ENCODE results near the gene RNU4-1.

The RNU4-1 gene

DNA sequence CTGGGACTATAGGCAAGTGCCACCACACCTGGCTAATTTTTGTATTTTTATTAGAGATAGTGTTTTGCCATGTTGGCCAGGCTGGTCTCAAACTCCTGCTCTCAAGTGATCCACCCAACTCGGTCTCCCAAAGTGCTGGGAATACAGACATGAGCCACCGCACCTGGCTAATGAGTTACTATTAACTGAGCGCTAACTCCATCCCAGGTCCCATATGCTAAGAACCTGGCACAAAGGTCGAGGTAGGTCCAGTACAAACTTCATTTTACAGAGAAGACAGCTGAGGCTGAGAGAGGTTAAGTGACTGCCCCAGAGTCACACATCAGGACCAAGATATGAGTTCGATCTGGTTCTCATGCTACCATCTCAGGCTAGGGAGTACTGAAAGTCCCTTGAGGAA lies 39.0 kb upstream of the RNU4-1 start:
- no peak overlapping the region for H3K4me3 ChIP-seq (ENCODE audit: low read length)
- H3K27me3 ChIP-seq (replicated peaks; ENCODE audit: insufficient read depth, low read length), result no peaks in the 10 kb centered on the region
- no peaks in the 10 kb centered on the region for H3K36me3 ChIP-seq (replicated peaks; ENCODE audit: insufficient read depth, low read length)
- H3K4me2 ChIP-seq (ENCODE audit: low read depth, low read length), result no peak overlapping the region
- H3F3A ChIP-seq (ENCODE audit: insufficient read depth, low read length), result no peaks in the 10 kb centered on the region
- no peaks in the 10 kb centered on the region for H3K4me1 ChIP-seq (ENCODE audit: low read length)
- H2AFZ ChIP-seq (ENCODE audit: low read length), result no peak overlapping the region
- no peaks in the 10 kb centered on the region for H4K20me1 ChIP-seq (ENCODE audit: insufficient read depth, low read length)
- DNase-seq, result no peak
- H3K9me2 ChIP-seq (replicated peaks; ENCODE audit: insufficient read depth, low read length), result no peaks in the 10 kb centered on the region
- H3K9me3 ChIP-seq (replicated peaks; ENCODE audit: insufficient read depth, low read length), result no peaks in the 10 kb centered on the region
- H3K79me2 ChIP-seq (ENCODE audit: low read length), result no peaks in the 10 kb centered on the region
- TF ChIP-seq EZH2 (optimal IDR thresholded peaks at IDR 0.05; ENCODE audit: low read depth, low read length) (no peak), EZH2phosphoT487 (IDR thresholded peaks at IDR 0.05; ENCODE audit: low read length) (no peak)
- TF ChIP-seq, protein P1, sequence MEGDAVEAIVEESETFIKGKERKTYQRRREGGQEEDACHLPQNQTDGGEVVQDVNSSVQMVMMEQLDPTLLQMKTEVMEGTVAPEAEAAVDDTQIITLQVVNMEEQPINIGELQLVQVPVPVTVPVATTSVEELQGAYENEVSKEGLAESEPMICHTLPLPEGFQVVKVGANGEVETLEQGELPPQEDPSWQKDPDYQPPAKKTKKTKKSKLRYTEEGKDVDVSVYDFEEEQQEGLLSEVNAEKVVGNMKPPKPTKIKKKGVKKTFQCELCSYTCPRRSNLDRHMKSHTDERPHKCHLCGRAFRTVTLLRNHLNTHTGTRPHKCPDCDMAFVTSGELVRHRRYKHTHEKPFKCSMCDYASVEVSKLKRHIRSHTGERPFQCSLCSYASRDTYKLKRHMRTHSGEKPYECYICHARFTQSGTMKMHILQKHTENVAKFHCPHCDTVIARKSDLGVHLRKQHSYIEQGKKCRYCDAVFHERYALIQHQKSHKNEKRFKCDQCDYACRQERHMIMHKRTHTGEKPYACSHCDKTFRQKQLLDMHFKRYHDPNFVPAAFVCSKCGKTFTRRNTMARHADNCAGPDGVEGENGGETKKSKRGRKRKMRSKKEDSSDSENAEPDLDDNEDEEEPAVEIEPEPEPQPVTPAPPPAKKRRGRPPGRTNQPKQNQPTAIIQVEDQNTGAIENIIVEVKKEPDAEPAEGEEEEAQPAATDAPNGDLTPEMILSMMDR (IDR thresholded peaks at IDR 0.05; ENCODE audit: low read length), result no peak
- no peak overlapping the region for H3K27ac ChIP-seq (ENCODE audit: low read length)
- H3K9ac ChIP-seq (ENCODE audit: low read length), result no peak overlapping the region

DNA sequence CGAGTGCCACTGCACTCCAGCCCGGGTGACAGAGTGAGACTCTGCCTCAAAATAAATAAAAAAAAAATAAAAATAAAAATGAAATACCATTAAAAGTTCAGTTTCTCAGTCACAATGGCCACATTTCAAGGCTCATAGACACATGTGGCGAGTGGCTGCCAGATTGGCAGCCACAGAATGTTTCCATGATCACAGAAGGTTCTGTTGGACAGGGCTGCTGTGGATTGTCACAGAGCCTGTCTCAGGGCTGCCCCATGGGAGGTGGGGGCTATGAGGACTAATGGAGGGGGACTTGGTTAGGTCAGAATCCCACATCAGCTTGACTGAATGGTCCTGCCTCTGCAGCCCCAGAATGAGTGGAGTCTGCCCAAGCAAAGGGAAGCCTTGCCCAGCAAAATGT lies 38.4 kb upstream of the RNU4-1 start:
- Histone ChIP-seq H3K79me2 (ENCODE audit: low read length) (no peaks in the 10 kb centered on the region), H3K4me1 (ENCODE audit: low read length) (no peaks in the 10 kb centered on the region), H3K27me3 (replicated peaks; ENCODE audit: insufficient read depth, low read length) (no peaks in the 10 kb centered on the region), H3K36me3 (replicated peaks; ENCODE audit: insufficient read depth, low read length) (no peaks in the 10 kb centered on the region), H4K20me1 (ENCODE audit: insufficient read depth, low read length) (no peaks in the 10 kb centered on the region), H3K9me2 (replicated peaks; ENCODE audit: insufficient read depth, low read length) (no peaks in the 10 kb centered on the region), H3K4me3 (ENCODE audit: low read length) (no peak overlapping the region), H3K9me3 (replicated peaks; ENCODE audit: insufficient read depth, low read length) (no peaks in the 10 kb centered on the region), H3K4me2 (ENCODE audit: low read depth, low read length) (no peak overlapping the region), H2AFZ (ENCODE audit: low read length) (no peak overlapping the region), H3F3A (ENCODE audit: insufficient read depth, low read length) (no peaks in the 10 kb centered on the region), H3K27ac (ENCODE audit: low read length) (no peak overlapping the region), H3K9ac (ENCODE audit: low read length) (no peak overlapping the region)
- TF ChIP-seq EZH2 (optimal IDR thresholded peaks at IDR 0.05; ENCODE audit: low read depth, low read length) (no peak), EZH2phosphoT487 (IDR thresholded peaks at IDR 0.05; ENCODE audit: low read length) (no peak)
- TF ChIP-seq, protein P1 (IDR thresholded peaks at IDR 0.05; ENCODE audit: low read length), result no peak
- DNase-seq, result no peak

DNA sequence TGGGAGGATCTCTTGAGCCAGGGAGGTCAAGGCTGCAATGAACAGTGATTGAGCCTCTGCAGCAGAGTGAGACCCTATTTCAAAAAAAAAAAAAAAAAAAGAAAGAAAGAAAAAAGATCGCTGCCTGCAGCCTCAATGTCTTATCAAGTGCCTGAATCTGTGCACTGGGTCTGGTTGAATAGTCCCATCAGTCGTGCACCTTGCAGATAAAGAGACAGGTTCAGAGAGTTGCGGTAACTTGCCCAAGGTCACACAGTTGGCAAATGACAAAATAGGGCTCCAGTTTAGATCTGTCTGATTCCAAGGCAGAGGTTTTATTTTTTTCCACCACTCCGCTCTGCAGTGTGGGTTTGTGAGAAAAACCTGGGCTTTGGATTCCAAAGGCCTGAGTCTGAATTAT lies 35.2 kb upstream of the RNU4-1 start:
- H3K4me3 ChIP-seq (ENCODE audit: low read length), result no peak overlapping the region
- H3K36me3 ChIP-seq (replicated peaks; ENCODE audit: insufficient read depth, low read length), result no peaks in the 10 kb centered on the region
- H3K9me3 ChIP-seq (replicated peaks; ENCODE audit: insufficient read depth, low read length), result no peaks in the 10 kb centered on the region
- TF ChIP-seq EZH2phosphoT487 (IDR thresholded peaks at IDR 0.05; ENCODE audit: low read length), result no peak
- TF ChIP-seq, protein P1 (IDR thresholded peaks at IDR 0.05; ENCODE audit: low read length), result no peak
- TF ChIP-seq EZH2 (optimal IDR thresholded peaks at IDR 0.05; ENCODE audit: low read depth, low read length), result no peak
- no peaks in the 10 kb centered on the region for H3K27me3 ChIP-seq (replicated peaks; ENCODE audit: insufficient read depth, low read length)
- no peaks in the 10 kb centered on the region for H4K20me1 ChIP-seq (ENCODE audit: insufficient read depth, low read length)
- no peak overlapping the region for H3K27ac ChIP-seq (ENCODE audit: low read length)
- H3K4me2 ChIP-seq (ENCODE audit: low read depth, low read length), result no peak overlapping the region
- DNase-seq, result no peak
- H3K9ac ChIP-seq (ENCODE audit: low read length), result no peak overlapping the region
- H3K79me2 ChIP-seq (ENCODE audit: low read length), result no peaks in the 10 kb centered on the region
- no peak overlapping the region for H2AFZ ChIP-seq (ENCODE audit: low read length)
- H3F3A ChIP-seq (ENCODE audit: insufficient read depth, low read length), result no peaks in the 10 kb centered on the region
- H3K4me1 ChIP-seq (ENCODE audit: low read length), result no peaks in the 10 kb centered on the region
- H3K9me2 ChIP-seq (replicated peaks; ENCODE audit: insufficient read depth, low read length), result no peaks in the 10 kb centered on the region
